Activated CD4-positive, alpha-beta T cell treated with anti-CD3 and anti-CD28 coated beads for 1 hour (primary cell): ENCODE results near the gene OR1I1.
A peak's percentile ranks its signal among the peaks of the same experiment; 100 is the strongest.

Experiments used
- DNase-seq: peaks from one replicate; pipeline ENCODE4 v3.0.0-alpha.2; 2020

Gene OR1I1

DNA sequence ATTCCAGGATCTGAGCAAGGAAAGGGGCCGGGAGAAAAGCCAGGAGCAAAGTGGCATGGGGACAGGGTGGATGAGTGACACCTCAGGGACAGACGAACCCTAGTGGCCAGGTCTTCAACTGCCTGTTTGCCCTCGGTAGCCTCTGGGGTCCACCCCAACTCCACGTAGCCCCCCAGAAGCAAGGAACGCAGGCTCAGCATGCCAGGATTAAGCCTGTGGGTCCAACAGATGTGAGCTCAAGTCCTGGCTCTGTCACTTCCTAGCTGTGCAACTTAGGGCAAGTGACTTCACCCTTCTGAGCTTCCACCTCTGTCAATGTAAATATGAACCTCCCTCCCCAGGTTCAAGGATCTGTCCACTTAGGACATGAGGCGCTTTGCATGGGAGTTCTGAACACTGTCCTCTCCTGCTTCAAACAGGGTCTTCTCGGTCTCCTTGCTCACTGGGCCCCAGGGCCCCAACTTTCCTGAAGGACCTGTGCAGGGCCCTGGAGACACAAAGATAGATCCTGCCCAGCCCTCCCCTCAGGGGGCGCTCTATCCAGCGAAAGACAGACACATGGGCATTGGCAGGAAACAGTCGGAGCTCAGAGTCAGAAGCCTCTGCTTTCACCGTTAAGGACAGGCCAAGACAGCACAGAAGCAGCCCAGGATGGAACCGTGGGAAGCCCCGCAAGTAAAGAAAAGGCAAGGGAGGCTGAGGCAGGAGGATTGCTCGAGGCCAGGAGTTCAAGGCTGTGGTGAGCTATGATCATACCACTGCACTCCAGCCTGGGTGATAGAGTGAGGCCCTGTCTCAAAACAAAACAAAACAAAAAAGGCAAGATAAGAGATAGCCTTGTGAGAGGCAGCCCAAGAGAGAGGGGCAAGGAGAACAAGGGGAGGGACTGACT lies 38.4 kb downstream of the OR1I1 start:
- DNase-seq, result no peak

DNA sequence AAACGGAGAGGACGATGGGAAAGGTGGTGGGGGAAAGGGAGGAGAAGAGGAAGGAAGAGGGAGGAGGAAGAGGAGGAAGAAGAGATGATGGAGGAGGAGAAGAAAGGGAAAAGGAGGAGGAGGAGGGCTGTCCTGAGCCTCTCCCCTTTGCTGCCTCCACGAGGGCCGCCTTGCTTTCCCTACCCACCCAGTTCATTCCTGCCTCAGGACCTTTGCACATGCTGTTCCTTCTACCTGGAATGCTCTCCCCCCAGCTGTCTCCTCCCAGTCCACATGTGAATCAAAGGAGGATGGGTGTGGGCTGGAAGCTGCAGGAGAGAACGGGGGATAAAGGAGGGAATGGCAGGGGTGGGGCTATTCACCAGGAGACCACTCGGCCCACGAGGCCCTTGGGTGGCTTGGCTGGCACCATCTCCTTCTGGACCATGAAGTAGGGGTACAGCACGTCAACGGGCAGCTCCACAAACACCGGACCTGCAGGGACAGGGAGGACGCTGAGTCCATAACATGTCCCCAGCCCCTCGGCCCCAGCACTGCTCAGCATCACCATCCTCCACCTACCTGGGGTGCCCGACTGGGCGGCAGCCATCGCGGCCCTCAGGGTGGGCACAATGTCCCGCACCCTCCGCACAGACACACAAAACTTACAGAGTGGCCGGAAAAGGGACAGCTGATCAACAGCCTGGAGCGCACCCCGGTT lies 40.5 kb downstream of the OR1I1 start:
- DNase-seq, result no peak

DNA sequence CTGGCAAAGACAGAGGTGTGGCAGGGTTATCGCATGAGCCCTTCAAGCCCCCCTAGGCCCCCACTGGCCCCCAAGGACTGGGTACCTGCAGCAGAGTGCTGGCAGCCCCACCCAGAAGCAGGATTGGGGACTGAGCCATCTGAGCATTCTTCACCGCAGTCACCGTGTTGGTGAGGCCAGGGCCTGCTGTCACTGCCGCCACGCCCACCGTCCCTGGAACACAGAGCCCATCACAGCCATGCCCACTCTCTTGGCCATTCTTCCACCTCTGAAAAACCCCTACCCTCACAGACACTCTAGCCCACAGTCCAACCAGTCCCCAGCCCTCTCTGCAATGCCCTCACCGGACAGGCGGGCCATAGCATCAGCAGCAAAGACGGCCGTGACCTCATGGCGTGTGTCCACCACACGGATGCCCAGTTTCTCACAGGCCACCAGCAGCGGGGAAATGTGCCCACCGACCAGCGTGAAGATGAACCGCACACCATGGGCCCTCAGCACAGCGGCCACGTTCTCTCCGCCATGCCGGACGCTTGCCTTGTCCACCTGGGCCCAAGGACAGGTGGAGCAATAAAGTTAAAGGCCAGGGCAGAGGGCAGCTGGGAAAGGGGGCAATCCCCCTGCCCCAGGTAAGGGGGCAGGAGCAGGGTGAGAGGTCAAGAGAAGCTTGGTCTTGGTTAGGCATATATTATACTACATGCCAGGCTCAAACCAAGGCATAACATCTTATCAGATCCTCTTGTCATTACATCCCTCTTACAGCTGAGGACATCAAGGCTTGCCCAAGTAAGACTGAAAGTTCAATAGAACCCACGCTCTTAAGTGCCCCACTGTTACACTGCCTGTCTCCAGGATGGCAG lies 41.2 kb downstream of the OR1I1 start:
- no peak for DNase-seq

DNA sequence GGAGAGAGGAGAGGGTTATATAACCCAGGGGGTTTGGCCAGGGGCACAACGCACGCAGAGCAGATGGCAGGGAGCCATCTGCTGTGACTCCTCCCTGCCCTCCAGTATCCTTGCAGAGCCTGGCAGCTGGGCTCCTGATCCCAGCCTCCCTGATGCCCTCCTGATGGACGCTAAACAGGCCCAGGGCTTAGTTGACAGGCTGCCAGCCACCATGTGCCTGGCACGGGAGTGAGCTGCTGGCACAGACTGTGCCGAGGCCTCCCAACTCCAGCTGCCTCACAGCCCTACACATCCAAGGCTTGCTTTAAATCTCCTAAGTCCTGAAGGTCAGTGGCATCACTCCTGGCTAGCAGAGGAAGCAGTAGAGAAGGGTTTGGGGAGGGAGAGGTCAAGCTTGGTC lies 41.9 kb downstream of the OR1I1 start:
- no peak for DNase-seq

DNA sequence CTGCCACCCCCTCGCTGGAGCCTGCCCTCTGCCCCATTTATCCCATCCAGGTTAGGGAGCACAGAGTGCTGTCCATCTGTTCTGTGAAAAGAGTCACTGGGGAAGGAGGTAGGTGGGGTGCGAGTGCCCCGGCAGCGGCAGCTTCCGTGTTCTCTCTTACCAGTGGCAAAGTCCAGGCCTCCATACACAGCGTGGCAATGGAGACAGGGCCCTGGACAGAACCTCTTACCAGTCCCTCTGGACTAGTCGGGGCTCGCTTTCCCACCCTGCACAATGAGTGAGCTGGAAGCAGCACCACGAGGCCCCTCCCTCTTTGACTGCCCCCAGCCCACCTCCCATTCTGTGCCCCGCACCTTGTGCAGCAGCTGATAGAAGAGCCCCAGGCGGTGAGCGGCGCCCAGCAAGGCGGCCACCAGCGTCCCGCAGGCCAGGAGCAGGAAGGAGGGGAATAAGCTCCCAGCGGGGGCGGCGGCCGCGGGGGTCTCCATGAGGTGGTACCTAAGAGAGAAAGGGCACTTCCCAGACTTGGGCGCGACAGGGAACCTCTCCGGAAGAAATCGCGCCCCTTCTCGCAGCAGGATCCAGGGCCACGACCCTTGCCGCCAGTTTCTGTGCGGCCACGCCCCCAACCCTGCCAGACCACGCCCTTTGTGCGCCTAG lies 42.7 kb downstream of the OR1I1 start:
- no peak for DNase-seq

DNA sequence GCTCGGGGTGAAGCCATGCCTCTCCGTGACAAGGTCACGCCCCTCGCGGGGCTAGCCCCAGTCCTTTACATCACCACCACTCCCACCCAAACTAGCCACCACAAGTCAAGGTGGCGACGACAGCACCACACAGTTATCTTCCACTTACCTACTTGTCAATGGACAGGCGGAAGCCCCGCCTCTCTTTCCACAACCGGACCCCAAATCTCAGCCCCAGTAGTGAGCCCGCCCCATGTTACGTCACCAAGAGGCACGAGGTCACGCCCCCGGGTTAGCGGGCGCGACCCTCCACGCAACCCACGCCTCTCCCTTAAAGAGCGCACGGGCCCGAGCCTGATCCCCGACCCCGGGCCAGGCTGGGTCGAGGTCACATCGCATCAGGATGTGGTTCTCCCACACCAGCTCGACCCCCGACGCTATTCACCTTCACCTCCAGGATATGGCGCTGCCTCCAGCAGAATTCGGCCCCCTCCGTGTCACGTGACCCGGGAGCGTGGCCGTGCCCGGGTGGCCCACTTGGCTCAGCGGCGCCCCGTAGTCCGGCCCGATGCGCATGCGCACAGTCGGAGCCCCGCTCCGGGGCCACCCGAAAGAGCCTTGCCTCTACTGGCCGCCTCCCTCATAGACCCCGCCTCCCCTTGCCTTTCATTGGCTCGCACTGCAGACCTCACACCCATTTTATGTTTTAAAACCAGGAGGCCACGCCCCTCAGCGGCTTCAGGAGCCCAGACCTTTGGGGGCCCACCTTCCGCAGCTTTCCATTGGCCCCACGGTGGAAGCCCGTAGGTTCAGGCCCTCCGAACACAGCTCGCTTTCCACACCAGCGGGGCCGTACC lies 43.4 kb downstream of the OR1I1 start:
- DNase-seq, result peak; percentile 94

DNA sequence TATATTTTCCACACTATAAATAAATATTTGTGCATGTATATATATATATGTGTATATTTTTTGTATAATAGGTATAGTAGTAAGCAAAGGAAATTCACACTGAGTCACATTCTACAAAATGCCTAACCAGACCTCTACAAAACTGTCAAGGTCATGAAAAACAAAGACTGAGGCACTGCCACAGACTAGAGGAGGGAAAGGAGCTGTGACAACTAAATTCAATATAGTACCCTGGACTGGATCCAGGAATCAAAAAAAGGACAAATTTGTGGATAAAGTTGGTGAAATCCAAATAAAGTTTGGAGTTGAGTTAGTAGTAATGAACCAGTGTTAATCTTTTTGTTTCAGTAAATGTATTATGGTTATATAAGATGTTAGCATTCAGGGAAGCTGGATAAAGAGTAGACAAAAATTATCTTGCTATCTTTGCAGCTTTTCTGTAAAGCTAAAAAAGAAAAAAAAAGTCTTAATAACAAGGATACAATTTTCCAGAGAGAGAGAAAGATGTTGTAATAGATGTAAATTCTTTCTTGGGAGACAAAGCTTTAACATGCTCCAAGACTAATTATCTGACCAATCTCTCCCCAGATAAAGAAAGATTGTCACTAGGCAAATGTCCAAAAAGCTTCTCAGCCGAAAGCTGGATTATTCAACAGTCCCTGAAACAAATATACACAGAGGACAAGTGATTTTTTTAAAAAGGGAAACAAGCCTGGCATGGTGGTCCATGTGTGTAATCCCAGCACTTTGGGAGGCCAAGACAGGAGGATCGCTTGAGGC lies 44.3 kb downstream of the OR1I1 start:
- DNase-seq, result no peak

DNA sequence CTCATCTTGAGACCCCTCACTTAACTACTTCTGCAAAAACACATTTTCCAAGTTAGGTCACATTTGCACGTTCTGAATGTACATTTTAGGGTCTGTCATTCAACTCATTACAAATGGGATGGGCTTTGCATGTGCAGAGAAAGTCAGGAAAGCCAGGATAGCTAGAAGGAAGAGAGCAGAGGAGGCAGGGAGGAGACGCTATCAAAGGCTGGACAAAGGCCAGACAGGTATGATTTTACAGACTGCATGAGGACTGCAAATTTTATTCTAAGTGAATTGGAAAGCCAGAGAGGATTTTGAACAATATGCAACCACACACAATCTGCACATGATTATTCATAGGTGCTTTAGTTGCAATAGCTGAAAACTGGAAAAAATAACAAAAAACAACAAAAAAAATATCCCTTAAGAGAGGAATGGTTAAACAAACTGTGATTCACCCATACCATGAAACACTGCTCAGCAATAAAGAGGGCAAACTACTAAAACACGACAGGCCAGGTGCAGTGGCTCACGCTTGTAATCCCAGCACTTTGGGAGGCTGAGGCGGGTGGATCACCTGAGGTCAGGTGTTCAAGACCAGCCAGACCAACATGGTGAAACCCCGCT lies 46.3 kb downstream of the OR1I1 start:
- no peak for DNase-seq

DNA sequence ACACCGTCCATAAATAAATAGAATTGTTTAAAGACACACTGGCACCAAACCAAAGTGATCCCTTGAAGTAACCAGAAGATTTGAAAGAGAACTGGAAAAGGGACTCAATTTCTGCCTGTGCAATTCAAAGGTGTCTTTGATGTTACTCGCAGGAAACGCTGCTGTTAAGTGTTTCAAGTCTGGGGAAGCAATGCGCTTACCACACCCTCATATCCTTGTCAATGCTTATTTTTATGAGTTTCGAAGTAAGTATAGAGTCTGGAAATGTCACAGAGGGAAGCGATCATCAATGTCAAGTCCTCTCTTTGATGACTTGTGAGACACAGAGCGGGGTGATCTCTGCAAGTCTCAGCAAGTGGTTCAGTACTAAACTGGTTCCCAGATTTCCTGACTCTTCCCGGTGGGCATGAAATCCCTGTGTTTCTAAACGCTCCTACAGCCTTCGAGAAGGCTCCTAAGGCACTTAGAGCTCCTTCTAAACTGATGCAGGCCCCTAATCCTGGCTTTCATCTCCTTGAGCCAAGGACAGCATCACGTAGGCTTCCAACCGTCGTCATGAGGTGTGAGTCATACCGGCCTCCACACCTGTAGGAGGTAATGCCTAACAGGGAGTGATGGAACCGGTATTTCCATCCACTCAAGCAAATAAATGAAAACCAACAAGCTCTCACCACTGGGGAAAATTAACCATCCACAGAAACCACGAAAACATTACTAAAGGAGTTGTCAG lies 48.0 kb downstream of the OR1I1 start:
- no peak for DNase-seq

DNA sequence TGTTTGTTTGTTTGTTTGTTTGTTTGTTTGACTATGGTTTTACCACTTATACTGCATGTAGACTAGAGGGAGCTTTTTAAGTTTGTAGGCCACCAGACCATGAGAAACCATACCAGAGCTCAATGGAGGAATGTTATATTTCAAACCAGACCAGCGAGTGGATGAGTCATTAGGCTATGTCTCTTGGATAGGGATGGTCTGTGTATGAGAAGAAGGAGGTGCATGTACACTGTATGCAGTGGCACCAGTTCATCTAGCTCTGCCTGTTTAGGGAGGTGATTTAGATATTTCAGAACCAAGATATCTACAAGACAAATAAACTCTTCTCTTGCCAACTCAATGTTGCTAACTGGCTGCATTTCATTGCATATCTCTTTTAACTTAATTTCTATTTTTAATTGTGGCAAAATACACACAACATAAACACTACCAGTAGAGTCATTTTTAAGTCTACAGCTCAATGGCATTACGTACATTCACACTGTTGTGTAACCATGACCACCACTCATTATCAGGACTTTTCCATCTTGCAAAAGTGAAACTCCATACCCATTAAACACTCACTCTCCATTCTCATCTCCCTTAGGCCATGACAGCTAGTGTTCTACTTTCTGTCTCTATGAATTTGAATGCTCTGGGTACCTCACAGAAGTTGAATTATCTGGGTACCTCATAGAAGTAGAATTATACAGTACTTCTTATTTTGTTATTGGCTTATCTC lies 54.4 kb downstream of the OR1I1 start:
- no peak for DNase-seq

DNA sequence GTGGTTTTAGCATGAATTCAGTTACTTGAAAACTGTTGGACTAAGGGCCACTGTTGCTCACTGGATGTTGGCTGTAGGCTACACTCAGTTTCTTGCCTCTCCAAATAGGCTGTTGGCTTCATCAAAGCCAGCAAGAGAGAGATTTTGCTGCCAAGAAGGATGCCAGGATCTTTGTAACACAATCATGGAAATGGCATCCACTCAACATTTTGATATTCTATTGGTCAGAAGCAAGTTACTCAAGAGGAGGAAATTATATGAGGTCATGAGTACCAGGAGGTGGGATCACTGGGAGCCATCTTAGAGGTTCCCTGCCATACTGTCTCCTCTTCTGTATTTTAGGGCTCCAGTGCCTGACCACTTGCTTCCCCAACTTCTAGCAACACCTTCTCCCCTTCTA lies 55.8 kb downstream of the OR1I1 start:
- DNase-seq, result no peak

DNA sequence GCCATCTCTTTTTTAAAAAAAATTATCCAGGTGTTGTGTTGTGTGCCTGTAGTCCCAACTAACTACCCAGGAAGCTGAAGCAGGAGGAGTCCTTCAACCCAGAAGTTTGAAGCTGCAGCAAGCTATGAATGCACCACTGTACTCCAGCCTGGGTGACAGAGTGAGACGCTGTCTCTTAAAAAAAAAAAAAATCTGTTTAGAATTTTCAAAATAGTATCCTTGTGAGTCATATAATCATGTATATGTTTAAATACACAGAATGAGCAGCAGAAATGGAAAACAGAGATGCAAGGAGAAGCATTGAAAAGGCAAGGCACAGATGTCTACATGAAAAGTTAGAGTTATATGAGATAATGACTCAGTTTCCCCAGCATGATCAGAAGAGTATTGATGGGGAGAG lies 56.4 kb downstream of the OR1I1 start:
- DNase-seq, result no peak

DNA sequence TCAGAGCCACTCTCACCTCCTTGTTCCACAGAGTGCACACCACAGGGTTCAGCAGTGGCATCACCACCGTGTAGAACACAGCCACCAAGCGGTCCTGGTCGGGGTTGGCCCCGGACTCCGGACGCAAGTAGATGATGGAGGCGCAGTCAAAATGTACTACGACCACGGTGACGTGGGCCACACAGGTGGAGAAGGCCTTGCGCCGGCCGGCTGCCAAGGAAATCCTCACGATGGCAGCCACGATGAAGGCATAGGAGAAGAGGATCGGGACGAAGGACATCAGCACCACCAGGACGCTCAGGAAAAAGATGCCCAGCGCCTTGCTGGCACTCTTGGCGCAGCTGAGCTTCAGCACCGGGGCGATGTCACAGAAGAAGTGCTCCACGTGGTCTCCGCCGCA lies 59.1 kb downstream of the OR1I1 start:
- no peak for DNase-seq

DNA sequence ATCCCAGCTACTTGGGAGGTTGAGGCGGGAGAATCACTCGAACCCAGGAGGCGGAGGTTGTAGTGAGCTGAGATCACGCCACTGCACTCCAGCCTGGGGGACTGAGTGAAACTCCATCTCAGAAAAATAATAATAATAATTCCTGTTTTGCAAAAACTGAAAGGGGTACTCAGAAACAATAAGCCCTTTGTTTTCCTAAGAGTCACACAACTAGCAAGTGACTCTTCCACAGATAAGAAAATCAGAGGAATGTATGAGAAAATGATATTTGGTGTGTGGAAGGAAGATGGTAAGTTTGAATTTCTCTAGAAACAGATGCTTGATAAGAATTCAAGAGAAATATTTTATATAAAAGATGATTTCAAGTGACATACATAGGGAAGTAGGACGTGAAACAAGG lies 60.3 kb downstream of the OR1I1 start:
- DNase-seq, result no peak
